HG03196 (cell line): ENCODE data around the gene BPIFA1.

Source experiments
- ATAC-seq: cut with Tn5 transposase; IDR thresholded peaks from one replicate; pipeline ENCODE4 v1.9.1; 2021; ENCODE audit not compliant: unreplicated experiment

Gene BPIFA1

GRCh38 chr20:33239979-33240736 lies 4.4 kb downstream of the BPIFA1 start:
- no peak for ATAC-seq

DNA sequence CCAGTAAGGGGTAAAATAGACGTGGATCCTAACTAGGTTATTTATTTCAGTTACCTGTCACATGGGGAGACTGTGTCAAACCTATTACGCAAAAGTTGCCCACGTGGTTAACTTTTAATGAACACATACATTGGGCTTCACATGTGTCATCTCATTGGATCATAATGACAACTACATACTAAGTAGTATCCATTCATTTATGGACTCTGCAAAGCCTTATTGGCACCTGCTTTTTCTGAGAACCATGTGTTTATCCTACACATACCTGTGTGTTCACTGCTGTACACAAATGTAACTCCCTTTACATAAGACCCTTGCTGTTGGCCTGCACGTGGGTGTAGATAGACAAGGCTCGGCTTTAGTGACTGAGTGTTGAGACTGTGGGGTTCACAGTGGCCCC lies 5.1 kb downstream of the BPIFA1 start:
- no peak for ATAC-seq

DNA sequence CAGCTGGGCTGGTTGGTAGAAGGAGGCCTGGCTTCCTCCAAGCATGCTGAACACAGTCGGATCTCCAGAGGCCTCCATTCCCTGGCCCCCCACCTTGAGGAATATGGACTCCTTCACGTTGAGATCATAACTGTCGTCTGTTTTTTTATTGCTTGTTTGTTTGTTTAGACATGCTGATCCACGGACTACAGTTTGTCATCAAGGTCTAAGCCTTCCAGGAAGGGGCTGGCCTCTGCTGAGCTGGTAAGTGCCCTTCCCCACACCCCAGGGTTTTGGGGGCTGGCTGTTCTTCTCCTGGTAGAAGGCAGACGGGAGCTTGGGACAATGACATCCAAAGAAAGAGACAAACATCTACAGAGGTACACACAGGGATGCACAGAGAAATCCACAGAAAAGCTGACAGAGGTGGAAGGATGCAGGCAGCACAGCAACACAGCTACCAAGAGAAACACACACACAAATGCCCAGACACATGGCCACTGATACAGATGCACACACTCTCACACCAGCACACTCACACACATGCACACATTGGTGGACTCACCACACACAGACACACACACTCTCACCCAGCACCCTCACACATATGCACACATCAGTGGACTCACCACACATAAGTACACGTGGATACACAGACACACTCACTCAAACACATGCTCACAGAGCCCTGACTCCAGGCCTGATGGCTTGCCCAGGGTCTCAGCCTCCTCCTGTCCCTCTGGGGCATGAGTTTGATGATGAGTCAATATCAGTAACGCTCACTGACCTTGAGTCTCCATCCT lies 6.7 kb downstream of the BPIFA1 start:
- ATAC-seq, result no peak

GRCh38 chr20:33246077-33246476 lies 10.3 kb downstream of the BPIFA1 start:
- no peak for ATAC-seq

DNA sequence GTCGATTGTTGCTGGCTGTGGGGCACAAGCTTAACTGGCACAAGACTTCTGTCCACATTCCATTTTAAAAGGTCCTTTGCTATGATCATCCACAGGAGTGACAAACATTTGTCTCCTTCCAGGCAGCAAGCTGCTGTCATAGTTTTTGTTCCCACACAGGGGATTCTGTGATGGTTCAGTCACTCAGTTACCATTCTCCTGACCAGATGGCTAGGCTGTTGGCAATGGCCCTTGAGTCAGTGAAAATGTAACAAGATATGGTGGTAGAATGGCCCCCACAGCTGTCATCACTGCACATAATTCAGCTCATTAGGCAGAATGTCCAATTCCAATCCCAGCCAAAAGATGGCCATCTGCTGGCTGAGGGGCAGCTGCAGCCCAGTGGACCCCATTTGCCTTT lies 13.7 kb downstream of the BPIFA1 start:
- no peak for ATAC-seq

- ATAC-seq, result no peak
These were observed 14.9 kb downstream of the BPIFA1 start for GRCh38 chr20:33250666-33251065.

GRCh38 chr20:33251496-33251895 lies 15.7 kb downstream of the BPIFA1 start:
- no peak for ATAC-seq

GRCh38 chr20:33252460-33252859 lies 16.7 kb downstream of the BPIFA1 start:
- ATAC-seq, result no peak

DNA sequence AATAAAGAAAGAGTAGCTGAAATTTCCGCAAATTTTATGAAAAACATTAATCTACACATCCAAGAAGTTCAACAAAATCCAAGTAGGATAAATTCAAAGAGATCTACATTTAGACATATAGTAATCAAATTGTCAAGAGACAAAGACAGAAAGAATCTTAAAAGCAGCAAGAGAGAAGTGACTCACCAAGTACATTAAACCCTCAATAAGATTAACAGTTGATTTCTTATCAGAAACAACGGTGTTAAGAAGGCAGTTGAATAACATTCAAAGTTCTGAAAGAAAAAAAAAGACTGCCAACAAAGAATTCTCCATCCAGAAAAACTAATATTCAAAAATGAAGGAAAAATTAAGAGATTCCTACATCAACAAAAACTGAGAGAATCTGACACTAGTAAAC lies 19.2 kb downstream of the BPIFA1 start:
- ATAC-seq, result no peak

DNA sequence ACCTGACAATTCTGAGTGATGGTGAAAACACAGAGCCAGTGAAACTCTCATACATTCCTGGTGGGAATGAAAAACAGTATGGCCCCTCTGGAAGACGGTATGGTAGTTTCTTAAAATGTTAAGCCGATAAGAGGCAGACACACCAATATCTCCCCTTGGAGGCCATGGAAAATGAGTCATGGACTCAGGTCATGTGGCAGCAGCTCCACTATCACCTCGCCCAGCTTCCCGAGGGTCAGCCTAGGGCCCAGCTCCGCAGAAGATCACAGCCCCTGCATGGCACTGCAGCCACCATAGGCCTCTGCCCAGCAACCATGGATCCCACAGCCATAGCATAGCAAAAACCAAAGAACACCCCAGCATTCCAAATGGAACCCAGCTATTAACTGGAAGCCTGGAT lies 21.4 kb downstream of the BPIFA1 start:
- no peak for ATAC-seq

GRCh38 chr20:33259371-33259770 lies 23.6 kb downstream of the BPIFA1 start:
- no peak for ATAC-seq

DNA sequence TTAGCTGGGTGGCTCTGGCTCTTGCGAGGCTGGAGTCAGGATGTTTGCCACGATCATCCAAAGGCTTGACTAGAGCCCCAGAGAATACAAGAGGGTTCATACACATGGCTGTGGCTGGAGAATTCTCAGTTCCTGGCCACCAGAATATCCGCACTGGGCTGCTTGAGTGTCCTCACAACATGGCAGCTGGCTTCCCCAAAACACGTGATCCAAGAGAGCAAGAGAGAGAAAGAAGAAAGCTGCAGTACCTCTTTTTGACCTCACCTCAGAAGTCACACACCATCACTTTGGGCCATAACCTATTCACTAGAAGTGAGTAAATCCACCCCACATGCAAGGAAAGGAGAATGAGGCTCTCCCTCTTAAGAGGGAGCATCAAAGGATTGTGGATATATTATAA lies 25.7 kb downstream of the BPIFA1 start:
- no peak for ATAC-seq

DNA sequence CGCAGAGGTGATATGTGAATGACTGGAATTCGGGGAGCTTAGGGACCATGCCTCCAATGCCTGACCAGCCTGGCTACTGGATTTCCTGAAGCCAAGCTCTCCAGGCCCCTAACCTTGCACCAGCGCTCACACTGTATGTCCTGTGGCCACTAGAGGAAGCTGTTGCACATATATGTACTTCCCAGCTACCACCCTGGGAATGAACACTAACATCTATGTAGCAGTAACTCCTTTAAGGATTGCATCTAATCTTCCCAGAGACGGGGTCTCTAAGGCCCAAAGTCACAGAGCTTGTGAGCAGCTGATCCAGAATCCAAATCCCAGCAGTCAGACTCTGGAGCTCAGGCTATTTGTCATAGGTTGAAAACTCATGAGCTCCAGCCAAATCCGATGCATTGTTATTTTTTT lies 26.9 kb downstream of the BPIFA1 start:
- no peak for ATAC-seq

DNA sequence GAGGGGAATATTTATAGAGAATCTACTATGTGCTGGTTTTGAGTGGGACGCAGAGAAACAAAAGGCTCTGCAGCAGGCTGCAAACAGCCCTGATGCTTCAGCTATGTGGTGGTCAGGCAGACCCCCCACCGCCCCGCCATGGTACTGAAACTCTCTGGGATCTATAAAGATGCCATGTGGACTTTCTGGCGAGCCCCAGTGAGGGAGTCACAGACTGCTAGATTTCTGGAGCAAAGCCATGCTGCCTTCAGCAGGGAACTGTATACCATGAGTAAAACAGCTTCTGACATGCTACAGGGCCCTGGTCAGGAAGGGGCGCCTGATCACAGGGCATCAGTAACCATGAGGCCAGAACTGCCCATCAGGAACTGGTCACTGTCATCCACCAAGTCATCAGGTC lies 28.0 kb downstream of the BPIFA1 start:
- no peak for ATAC-seq

GRCh38 chr20:33267701-33268100 lies 31.9 kb downstream of the BPIFA1 start:
- no peak for ATAC-seq

DNA sequence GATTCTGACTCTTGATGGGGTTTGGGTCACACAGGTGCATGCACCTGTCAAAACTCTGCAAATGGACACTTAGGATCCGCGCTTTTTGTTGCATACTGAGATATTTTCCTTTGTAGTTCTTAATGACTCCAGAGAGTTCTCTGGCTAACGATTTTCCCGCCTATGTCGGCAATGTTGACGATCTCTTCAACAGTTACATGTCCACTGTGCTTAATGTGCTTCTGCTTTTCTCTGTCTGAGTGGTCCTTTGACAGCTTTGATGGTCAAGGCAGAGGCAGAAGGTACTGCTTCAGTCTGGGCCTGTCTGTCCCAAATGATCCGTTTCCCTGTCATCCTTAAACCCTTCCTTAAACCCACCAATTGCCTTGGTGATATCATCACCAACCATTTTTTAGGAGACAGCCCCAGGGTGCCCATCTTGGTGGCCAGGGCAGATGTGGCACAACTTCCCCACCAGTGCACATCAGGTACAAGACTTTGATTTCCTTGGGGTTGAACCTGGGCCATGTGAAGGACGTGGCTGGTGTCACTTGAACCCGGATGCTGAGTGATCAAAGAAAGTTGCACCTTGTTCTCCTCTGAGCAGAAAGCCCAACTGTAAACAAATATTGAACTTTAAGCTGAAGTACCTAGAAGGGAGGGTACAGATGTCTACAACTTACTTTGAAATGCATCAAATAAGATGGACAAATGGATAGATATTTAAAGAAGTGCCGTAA lies 36.5 kb downstream of the BPIFA1 start:
- no peak for ATAC-seq

DNA sequence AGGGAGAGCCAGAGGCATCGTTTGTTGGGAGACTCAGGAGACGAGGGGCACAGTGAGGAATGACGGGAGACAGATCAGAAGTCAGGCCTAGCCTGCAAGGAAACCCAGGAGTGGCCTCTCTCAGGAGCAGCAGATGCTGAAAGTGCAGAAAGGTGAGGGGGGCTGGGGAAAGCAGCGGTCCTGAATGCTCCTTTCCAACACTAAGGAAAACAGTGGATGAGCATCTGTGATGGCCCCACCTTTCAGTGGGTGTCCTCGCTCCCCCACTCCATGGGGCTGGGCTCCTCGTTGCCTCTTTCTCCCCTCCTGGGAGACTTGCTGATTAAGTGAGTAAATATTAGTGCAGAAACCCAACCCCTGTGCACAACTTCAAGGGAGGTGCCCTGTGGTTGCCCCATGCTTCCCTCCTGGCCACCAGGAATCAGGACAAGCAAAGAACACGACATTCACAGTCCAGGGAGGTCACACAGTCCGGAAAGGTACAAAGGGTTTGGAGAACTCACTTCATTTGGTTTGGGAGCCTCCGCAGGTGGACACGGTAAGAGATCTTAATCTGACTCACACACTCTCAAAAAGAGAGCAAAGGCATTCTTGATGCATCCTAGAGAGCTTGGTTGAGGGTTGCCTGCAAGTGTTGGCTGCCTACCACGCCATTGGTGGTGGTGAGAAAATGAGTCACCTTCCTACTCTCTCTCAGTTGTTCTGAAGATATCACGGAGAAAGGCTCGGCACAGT lies 37.5 kb downstream of the BPIFA1 start:
- ATAC-seq, result no peak

GRCh38 chr20:33275215-33275614 lies 39.4 kb downstream of the BPIFA1 start:
- no peak for ATAC-seq

GRCh38 chr20:33275871-33276270 lies 40.1 kb downstream of the BPIFA1 start:
- ATAC-seq, result no peak

- ATAC-seq, result no peak
These were observed 40.7 kb downstream of the BPIFA1 start for GRCh38 chr20:33276303-33277113.
